ENCODE data around the gene AGAP6. TPM values are rescaled to one million over a fixed set of nuclear protein-coding genes. Genes with fewer than 3 reads are reported as not detected.
A peak's percentile ranks its signal among the peaks of the same experiment; 100 is the strongest.
"Not testable (repeated sequence)": the region's sequence is repeated elsewhere in the genome, so short reads cannot be mapped to it uniquely, and the experiment has no call there.

The AGAP6 gene
- total RNA-seq, 1 donor from 2014 or later = 3.2 TPM

DNA sequence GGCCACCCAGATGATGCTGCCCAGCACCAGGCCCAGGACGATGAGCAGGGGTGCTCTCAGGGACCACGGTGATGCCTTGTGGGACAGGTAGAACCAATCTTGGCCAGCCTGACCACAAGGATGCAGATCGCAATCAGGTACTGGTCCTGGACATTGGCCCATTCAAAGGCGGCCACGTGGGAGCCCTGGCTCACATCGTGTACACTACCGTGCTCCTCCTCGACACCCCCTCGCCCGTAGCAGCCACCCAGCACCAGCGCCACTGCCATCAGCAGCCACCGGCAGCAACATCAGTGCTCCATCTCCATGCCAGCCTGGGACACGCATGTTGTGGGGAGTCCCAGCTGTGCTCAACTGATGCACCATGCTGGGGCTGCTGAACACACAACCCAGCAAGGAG, 39.0 kb downstream of the AGAP6 start:
- FAIRE-seq (no peak), DNase-seq (ENCODE audit: low read depth) (no peak)
- TF ChIP-seq, protein P1, sequence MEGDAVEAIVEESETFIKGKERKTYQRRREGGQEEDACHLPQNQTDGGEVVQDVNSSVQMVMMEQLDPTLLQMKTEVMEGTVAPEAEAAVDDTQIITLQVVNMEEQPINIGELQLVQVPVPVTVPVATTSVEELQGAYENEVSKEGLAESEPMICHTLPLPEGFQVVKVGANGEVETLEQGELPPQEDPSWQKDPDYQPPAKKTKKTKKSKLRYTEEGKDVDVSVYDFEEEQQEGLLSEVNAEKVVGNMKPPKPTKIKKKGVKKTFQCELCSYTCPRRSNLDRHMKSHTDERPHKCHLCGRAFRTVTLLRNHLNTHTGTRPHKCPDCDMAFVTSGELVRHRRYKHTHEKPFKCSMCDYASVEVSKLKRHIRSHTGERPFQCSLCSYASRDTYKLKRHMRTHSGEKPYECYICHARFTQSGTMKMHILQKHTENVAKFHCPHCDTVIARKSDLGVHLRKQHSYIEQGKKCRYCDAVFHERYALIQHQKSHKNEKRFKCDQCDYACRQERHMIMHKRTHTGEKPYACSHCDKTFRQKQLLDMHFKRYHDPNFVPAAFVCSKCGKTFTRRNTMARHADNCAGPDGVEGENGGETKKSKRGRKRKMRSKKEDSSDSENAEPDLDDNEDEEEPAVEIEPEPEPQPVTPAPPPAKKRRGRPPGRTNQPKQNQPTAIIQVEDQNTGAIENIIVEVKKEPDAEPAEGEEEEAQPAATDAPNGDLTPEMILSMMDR (IDR thresholded peaks at IDR 0.05; ENCODE audit: insufficient read depth, low read length, severe bottlenecking) = no peak
- Histone ChIP-seq H3K36me3 (ENCODE audit: control insufficient read depth, insufficient read depth, low read length) (no peaks in the 10 kb centered on the region), H3K4me3 (ENCODE audit: low read depth, low read length) (no peak overlapping the region), H3K27me3 (ENCODE audit: control insufficient read depth, insufficient read depth, low read length) (peaks cover 4% of the 10 kb centered on the region)

- H3K4me3 ChIP-seq (ENCODE audit: low read depth, low read length) = no peak overlapping the region
- TF ChIP-seq, protein P1 (IDR thresholded peaks at IDR 0.05; ENCODE audit: insufficient read depth, low read length, severe bottlenecking) = no peak
- no peak for DNase-seq (ENCODE audit: low read depth)
- no peak for FAIRE-seq
- no peaks in the 10 kb centered on the region for H3K36me3 ChIP-seq (ENCODE audit: control insufficient read depth, insufficient read depth, low read length)
- no peaks in the 10 kb centered on the region for H3K27me3 ChIP-seq (ENCODE audit: control insufficient read depth, insufficient read depth, low read length)
Observed at GRCh38 chr10:50033481-50033880, 45.3 kb downstream of the AGAP6 start.

DNA sequence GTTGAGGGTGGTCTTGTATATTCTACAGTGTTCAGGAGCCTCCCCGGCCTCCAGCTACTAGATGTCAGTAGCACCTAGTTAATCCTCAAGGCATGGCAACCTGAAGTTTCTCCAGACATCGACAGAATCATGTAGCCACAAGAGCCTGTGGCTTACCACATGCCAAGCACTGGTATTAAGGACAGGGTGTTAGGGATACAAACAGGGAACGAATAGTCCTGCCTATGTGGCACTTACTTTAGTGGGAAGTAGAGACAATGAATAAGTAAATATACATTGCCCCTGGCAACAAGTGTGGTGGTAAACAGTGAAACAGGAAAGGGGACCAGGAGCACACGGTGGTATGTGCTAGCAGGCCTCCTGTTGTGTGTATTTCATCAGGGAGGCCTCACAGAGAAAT, 47.1 kb downstream of the AGAP6 start:
- not testable (repeated sequence) for H3K36me3 ChIP-seq (ENCODE audit: control insufficient read depth, insufficient read depth, low read length); FAIRE-seq; DNase-seq (ENCODE audit: low read depth); H3K4me3 ChIP-seq (ENCODE audit: low read depth, low read length); H3K27me3 ChIP-seq (ENCODE audit: control insufficient read depth, insufficient read depth, low read length)

DNA sequence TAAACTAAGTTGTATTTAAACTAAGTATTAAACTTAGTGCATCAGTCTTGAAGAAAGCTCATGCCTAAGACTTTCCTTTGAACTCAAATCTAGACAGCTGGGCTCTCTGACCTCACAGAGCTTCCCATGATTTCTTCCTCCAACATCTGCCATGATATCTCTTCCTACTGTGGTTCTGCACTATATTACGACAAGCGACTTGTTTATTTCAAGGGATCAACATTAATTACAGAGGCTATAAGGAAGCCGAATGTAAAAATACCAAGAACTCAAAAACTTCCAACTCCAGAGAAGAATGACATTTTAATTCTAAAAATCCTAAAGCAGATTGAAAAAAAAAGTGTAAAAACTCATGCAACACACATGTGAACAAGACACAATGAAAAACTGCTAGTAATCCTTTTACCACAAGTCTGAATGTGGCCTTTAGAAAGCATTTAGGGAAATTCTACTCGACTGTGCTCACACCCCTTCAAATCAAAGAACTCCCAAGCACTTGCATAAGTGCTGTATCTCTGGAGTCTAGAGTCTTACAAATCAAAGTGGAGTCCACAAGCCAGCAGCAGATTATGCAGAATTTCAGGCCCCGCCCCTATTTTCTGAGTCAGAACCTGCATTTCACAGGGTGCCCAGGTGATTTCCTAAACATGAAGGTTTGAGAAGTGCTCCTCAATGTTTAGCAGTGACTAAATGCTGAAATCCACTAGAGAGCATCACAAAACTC, 56.9 kb downstream of the AGAP6 start:
- Histone ChIP-seq H3K36me3 (ENCODE audit: control insufficient read depth, insufficient read depth, low read length) (no peaks in the 10 kb centered on the region), H3K4me3 (ENCODE audit: low read depth, low read length) (no peak overlapping the region), H3K27me3 (ENCODE audit: control insufficient read depth, insufficient read depth, low read length) (no peaks in the 10 kb centered on the region)
- DNase-seq (ENCODE audit: low read depth) (peak; percentile 47), FAIRE-seq (no peak)
- TF ChIP-seq, protein P1 (IDR thresholded peaks at IDR 0.05; ENCODE audit: insufficient read depth, low read length, severe bottlenecking) = no peak

DNA sequence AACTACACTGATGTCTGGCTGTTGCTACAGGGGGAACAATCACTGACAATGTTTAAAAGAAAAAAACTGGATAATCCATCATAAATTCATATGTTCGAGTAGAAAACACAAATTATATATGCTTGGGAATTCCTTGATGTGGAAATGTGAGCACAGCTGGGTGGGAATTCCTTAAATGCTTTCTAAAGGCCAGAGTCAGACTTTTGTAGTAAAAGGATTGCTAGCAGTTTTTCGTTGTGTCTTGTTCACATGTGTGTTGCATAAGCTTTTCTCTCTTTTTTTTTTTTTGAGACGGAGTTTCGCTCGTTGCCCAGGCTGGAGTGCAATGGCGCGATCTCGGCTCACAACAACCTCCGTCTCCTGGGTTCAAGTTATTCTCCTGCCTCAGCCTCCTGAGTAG, 58.3 kb downstream of the AGAP6 start:
- H3K27me3 ChIP-seq (ENCODE audit: control insufficient read depth, insufficient read depth, low read length); DNase-seq (ENCODE audit: low read depth); H3K36me3 ChIP-seq (ENCODE audit: control insufficient read depth, insufficient read depth, low read length); H3K4me3 ChIP-seq (ENCODE audit: low read depth, low read length); FAIRE-seq: not testable (repeated sequence)

- not testable (repeated sequence) for FAIRE-seq; H3K27me3 ChIP-seq (ENCODE audit: control insufficient read depth, insufficient read depth, low read length); H3K4me3 ChIP-seq (ENCODE audit: low read depth, low read length); H3K36me3 ChIP-seq (ENCODE audit: control insufficient read depth, insufficient read depth, low read length); DNase-seq (ENCODE audit: low read depth)
Observed at GRCh38 chr10:50047594-50047993, 59.4 kb downstream of the AGAP6 start.

DNA sequence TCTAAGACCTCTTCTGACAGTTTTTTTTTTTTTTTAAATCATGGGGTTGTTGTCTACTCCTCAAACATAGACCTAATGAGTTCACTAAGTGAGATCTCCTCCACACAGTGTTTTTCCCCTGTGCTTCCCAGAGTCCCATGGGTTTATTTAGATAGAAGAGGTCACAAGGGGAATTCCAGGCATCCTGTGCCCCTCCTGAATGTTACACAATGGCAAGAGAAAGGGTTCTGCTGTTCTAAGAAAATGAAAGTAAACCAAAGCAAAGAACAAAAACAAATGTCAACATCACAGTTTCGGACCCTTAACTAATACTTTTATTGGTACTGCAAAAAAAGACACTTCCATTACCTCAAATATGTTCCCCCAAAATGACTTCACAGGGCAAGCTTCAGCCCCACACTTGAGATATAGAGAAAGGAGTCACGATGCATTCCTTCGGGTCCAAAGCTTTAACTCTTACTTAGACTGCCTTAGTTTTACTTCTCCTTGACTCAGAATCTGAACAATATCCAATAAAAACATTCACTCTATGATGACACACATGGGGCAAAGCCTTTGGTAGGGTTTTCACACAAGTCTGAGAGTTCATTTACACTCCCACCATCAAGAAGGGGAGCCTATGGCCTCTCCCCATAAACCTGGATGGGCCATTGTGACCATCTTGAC, 63.9 kb downstream of the AGAP6 start:
- FAIRE-seq; H3K4me3 ChIP-seq (ENCODE audit: low read depth, low read length); H3K36me3 ChIP-seq (ENCODE audit: control insufficient read depth, insufficient read depth, low read length); H3K27me3 ChIP-seq (ENCODE audit: control insufficient read depth, insufficient read depth, low read length): not testable (repeated sequence)
- DNase-seq (ENCODE audit: low read depth) = peak; percentile 30

DNA sequence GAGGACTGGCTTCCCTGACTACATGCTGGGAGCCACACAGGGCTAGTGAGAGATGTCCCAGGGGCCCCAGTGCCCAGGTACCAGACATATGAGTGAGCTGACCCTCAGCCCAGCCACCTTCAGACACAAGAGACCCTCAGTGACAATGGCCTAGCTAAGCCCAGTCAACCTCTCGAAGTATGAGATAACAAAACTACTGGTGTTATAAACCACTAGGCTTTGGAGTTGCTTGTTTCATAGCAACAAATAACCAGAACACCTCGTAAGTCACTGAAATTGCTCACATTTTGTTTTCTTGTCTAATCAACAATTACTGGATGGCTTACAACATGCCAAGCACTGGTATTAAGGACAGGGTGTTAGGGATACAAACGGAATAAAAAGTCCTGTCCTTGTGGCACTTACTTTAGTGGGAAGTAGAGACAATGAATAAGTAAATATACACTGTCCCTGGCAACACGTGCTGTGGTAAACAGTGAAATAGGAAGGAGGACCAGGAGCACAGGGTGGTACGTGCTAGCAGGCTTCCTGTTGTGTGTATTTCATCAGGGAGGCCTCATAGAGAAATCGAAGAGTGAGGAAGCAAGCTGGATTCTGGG, 64.7 kb downstream of the AGAP6 start:
- not testable (repeated sequence) for FAIRE-seq

GRCh38 chr10:50055494-50056292, 67.5 kb downstream of the AGAP6 start:
- not testable (repeated sequence) for H3K27me3 ChIP-seq (ENCODE audit: control insufficient read depth, insufficient read depth, low read length); FAIRE-seq; H3K36me3 ChIP-seq (ENCODE audit: control insufficient read depth, insufficient read depth, low read length); H3K4me3 ChIP-seq (ENCODE audit: low read depth, low read length); DNase-seq (ENCODE audit: low read depth)

More for the DNA sequence above, 64.7 kb downstream of the AGAP6 start:
- not testable (repeated sequence) for DNase-seq (ENCODE audit: low read depth); H3K4me3 ChIP-seq (ENCODE audit: low read depth, low read length); H3K27me3 ChIP-seq (ENCODE audit: control insufficient read depth, insufficient read depth, low read length); H3K36me3 ChIP-seq (ENCODE audit: control insufficient read depth, insufficient read depth, low read length)

DNA sequence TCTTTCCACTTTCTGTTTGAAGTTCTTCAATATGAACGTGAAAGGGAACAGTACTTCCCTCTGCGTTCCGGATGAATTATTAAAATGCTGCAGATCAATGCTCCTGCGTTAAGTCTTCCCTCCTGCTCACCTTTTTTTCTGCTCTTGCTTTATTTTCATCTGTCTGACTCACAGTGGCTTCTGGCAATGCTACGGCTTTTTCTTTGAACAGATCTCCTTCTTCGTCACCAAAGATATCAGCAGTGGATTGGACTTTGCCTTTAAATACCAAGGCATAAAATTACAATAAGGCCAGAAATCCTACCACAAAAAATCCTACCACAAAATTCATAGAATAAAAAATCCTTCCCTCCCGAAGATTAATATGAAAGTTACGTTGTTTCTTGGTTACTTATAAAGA, 68.4 kb downstream of the AGAP6 start:
- H3K27me3 ChIP-seq (ENCODE audit: control insufficient read depth, insufficient read depth, low read length); H3K36me3 ChIP-seq (ENCODE audit: control insufficient read depth, insufficient read depth, low read length); H3K4me3 ChIP-seq (ENCODE audit: low read depth, low read length); DNase-seq (ENCODE audit: low read depth); FAIRE-seq: not testable (repeated sequence)

Data from bronchial epithelial cell (primary cell).